GM12872 (cell line): ENCODE data around the gene ITGA11.

Experiments used
- TF ChIP-seq, protein P1 (sequence below): IDR thresholded peaks from 3 replicates; pipeline ENCODE4 v1.5.1; 2011; ENCODE audit warnings: low read depth, mild to moderate bottlenecking, low read length, moderate library complexity; ENCODE audit not compliant: insufficient read depth

The ITGA11 gene

DNA sequence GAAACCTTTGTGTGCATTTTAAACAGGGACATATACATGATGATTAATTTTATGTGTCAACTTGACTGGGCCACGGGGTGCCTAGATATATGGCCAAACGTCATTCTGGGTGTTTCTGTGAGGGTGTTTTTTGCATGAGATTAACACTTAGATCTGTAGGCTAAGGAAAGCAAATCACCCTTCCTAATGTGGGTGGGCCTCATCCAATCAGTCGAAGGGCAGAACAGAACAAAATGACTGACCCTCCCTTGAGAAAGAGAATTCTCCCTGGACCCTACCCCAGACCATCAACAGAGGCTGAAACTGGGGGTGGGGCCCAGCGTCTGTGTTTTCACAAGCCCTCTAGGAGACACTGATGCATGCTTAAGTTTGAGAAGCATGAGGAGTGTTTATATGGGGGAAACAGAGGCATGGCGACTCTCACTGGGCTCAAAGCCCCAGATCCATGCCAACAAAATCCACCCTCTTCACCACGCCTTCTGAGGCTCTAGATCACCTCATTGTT lies 56.2 kb downstream of the ITGA11 start:
- TF ChIP-seq, protein P1, sequence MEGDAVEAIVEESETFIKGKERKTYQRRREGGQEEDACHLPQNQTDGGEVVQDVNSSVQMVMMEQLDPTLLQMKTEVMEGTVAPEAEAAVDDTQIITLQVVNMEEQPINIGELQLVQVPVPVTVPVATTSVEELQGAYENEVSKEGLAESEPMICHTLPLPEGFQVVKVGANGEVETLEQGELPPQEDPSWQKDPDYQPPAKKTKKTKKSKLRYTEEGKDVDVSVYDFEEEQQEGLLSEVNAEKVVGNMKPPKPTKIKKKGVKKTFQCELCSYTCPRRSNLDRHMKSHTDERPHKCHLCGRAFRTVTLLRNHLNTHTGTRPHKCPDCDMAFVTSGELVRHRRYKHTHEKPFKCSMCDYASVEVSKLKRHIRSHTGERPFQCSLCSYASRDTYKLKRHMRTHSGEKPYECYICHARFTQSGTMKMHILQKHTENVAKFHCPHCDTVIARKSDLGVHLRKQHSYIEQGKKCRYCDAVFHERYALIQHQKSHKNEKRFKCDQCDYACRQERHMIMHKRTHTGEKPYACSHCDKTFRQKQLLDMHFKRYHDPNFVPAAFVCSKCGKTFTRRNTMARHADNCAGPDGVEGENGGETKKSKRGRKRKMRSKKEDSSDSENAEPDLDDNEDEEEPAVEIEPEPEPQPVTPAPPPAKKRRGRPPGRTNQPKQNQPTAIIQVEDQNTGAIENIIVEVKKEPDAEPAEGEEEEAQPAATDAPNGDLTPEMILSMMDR = no peak

- TF ChIP-seq, protein P1 = no peak
These were observed 56.8 kb downstream of the ITGA11 start for GRCh38 chr15:68375191-68375631.

- TF ChIP-seq, protein P1 = no peak
These were observed 57.7 kb downstream of the ITGA11 start for GRCh38 chr15:68374168-68374745.

DNA sequence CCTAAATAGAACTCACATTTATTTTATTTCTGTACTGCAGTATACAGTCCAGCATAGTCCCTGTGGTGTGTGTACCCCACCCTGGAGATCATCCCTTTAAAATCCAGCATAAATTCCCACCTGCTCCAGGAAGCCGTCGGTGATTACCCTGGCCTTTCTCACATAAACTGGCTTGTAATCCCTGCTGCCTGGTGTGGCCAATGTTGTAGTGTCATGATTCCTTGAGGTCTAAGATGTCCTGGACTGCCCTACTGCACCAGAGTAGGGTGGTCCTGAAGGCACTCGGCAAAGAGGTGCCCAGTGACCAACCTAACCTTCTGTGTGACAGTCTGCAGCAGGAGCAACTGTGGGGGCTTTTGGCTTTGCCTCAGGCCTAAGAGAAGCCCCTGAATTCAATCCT lies 58.9 kb downstream of the ITGA11 start:
- TF ChIP-seq, protein P1 = no peak

GRCh38 chr15:68372291-68372811 lies 59.6 kb downstream of the ITGA11 start:
- TF ChIP-seq, protein P1 = 0 out of 3 replicates have a peak, but pooled peaks have one; percentile 41

- TF ChIP-seq, protein P1 = no peak
These were observed 60.1 kb downstream of the ITGA11 start for GRCh38 chr15:68371851-68372250.

DNA sequence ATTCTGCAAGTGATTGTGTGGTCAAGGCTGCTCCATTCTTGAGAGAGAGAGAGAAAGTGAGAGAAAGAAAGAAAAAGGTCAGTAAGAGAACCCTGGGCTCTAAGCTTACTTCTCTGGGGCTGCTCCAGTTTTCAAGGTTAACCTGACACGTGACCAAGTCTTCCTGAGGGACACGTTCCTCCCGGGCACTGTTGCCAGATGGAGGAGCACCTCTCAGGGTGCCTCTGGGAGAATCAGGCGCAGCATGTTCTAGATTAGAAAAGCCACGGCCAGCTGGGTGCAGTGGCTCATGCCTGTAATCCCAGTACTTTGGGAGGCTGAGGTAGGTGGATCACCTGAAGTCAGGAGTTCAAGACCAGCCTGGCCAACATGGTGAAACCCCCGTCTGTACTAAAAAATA lies 60.8 kb downstream of the ITGA11 start:
- TF ChIP-seq, protein P1 = no peak
